ENCODE data around the gene NOL4L. TPM values are rescaled to one million over a fixed set of nuclear protein-coding genes. Genes with fewer than 3 reads are reported as not detected.

The NOL4L gene
- total and polyA plus RNA-seq, 11 donors, result 2.6 to 15.0 (median 6.7) TPM

DNA sequence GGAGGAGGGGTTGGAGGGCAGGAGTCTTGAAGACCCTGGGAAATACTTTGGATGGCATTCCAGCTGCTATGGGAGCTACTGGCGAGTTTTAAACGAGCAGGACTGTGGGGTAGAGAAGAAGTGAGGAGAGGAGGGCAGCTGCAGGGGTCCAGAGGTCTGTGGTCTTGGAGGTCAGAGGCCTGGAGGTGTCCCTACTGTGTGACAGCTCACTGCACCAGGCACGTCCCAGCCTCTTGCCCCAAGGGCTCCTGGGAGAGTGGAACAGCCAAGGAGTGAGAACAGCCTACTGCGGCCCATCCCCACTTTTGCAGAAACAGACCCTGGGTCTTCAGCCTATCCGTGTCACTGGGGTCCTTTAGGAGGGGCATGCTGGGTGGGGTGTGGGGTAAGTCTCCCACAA is 2.9 kb upstream of the NOL4L start:
- Histone ChIP-seq H3K4me3 (no peak overlapping the region), H3K4me1 (peaks cover 0 to 25% (median 0%) of the 10 kb centered on the region in 12 donors), H3K9me3 (no peaks in the 10 kb centered on the region), H3K27ac (no peak overlapping the region), H3K36me3 (no peaks in the 10 kb centered on the region), H3K27me3 (peaks cover 0 to 14% (median 4%) of the 10 kb centered on the region in 9 donors)
- DNase-seq, result no peak
- ATAC-seq, result no peak
- TF ChIP-seq CTCF (IDR thresholded peaks at IDR 0.05) (no peak), POLR2A (IDR thresholded peaks at IDR 0.05) (no peak)
- intact Hi-C loops (cut with DNase I), result loop anchor here in 2 of 10 donors (10.0 kb wide), 1 partner anchor 53 kb away; no protein-coding TSS in a partner anchor
- 74 to 80% (median 76%) methylated on average over 5 of the region's 5 CpGs for WGBS, 4 donors

DNA sequence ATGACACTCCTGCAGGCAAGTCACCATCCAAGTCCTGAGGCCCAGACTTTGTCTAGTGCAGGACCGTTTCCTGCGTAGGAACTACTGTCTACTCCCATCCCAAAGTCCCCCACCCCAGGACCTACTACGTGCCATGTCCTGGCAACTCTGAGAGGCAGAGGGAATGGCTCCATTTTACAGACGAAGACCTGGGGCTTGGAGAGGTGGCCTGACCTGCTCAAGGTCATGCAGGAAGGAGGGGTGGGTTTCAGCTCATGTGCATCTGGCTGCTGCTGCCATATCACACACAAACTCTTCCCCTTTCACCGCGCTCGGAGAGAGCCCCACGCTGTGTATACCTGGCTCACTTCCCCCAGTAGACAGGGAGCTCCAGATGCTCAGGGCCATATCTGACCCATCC is 1.2 kb upstream of the NOL4L start:
- peaks cover 0 to 14% (median 4%) of the 10 kb centered on the region in 9 donors for H3K27me3 ChIP-seq
- no peak overlapping the region for H3K27ac ChIP-seq
- ATAC-seq, result no peak
- no peaks in the 10 kb centered on the region for H3K36me3 ChIP-seq
- DNase-seq, result no peak
- intact Hi-C loops (cut with DNase I), result loop anchor here in 2 of 10 donors (10.0 kb wide), 1 partner anchor 51 kb away; no protein-coding TSS in a partner anchor
- H3K9me3 ChIP-seq, result no peaks in the 10 kb centered on the region
- H3K4me3 ChIP-seq, result no peak overlapping the region
- TF ChIP-seq POLR2A (IDR thresholded peaks at IDR 0.05), result no peak
- TF ChIP-seq CTCF (IDR thresholded peaks at IDR 0.05), result no peak
- H3K4me1 ChIP-seq, result peaks cover 0 to 36% (median 4%) of the 10 kb centered on the region in 12 donors
- WGBS, 4 donors, result 47 to 59% (median 51%) methylated on average over 8 of the region's 8 CpGs

GRCh38 chr20:32585586-32586127 is 524 bp upstream of the NOL4L start:
- peaks cover 0 to 14% (median 4%) of the 10 kb centered on the region in 9 donors for H3K27me3 ChIP-seq
- H3K27ac ChIP-seq, result no peak overlapping the region
- no peak for DNase-seq
- 19 to 43% (median 22%) methylated on average over 12 to 32 of the region's 32 CpGs for WGBS, 4 donors
- peak overlapping the region in 7 of 12 donors; percentile 34 to 75 (median 53) for H3K4me3 ChIP-seq
- no peak for ATAC-seq
- peaks cover 0 to 36% (median 4%) of the 10 kb centered on the region in 12 donors for H3K4me1 ChIP-seq
- H3K36me3 ChIP-seq, result no peaks in the 10 kb centered on the region
- intact Hi-C loops (cut with DNase I), result loop anchor here in 2 of 10 donors (10.0 kb wide), 1 partner anchor 51 kb away; no protein-coding TSS in a partner anchor
- H3K9me3 ChIP-seq, result no peaks in the 10 kb centered on the region
- TF ChIP-seq CTCF (IDR thresholded peaks at IDR 0.05) (no peak), POLR2A (IDR thresholded peaks at IDR 0.05) (no peak)

DNA sequence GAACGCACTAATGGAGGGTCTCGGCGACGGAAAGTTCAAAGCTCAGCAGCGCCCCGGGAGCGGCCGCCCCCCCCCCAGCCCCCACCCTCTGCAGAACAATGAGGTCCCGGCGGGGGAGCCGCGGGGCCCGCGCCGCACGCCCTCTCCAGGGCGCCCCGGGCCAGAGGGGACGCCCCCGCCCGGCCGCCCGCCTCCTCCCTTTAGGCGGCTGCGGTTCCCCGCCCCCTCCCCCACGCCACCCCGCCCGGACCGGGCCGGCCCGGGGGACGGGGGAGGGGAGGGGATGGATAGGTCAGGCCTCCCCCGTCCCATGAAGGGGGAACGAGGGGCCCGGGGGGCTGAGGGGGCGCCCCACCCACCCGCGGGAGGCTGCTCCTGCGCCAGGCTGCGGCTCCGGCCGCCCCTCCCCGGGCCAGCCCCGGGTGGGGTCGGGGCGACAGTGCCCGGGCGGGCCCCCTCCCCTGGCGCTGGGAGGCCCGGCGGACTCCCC is 1.5 kb downstream of the NOL4L start:
- peak in 1 of 5 donors; percentile 32 for DNase-seq
- H3K4me1 ChIP-seq, result peaks cover 0 to 36% (median 4%) of the 10 kb centered on the region in 12 donors
- H3K36me3 ChIP-seq, result no peaks in the 10 kb centered on the region
- H3K27ac ChIP-seq, result peak overlapping the region in 5 of 12 donors; percentile 28 to 80 (median 49)
- peaks cover 0 to 14% (median 4%) of the 10 kb centered on the region in 9 donors for H3K27me3 ChIP-seq
- no peaks in the 10 kb centered on the region for H3K9me3 ChIP-seq
- H3K4me3 ChIP-seq, result peak overlapping the region; percentile 37 to 80 (median 64)
- intact Hi-C loops (cut with DNase I), result loop anchor here in 5 of 10 donors (5.0 to 10.0 kb wide), 5 partner anchors 41 to 61 kb away; no protein-coding TSS in a partner anchor
- ATAC-seq, result peak in 2 of 4 donors; percentile 19 to 23
- WGBS, 4 donors, result 0 to 1% (median 1%) methylated on average over 3 to 48 of the region's 52 CpGs
- no peak for TF ChIP-seq CTCF (IDR thresholded peaks at IDR 0.05)
- TF ChIP-seq POLR2A (IDR thresholded peaks at IDR 0.05), result no peak
